Esophagus muscularis mucosa (tissue), 4 donors: ENCODE data around the gene ZC2HC1C. TPM values are rescaled to one million over a fixed set of nuclear protein-coding genes. Genes with fewer than 3 reads are reported as not detected.

Experiments used
- DNase-seq: peaks from one replicate; pipeline ENCODE4 v3.0.0-alpha.2; 2017; ENCODE audit errors: extremely low spot score
- H3K27ac ChIP-seq, 4 donors: fragments of 200-600 bp; sonication (generic); replicated peaks in 1 of 4; 1 replicate in 3 of 4; 2 replicates in 1 of 4; pipeline ENCODE4 v1.5.1; 2016 to 2019; ENCODE audit warnings: mild to moderate bottlenecking in 1 of 4
- H3K27me3 ChIP-seq, 4 donors: fragments of 200-600 bp; sonication (generic); one replicate each; pipeline versions ENCODE4 v1.5.1 to v1.6.0; 2016 to 2019
- H3K36me3 ChIP-seq, 4 donors: fragments of 200-600 bp; sonication (generic); one replicate each; pipeline ENCODE4 v1.5.1; 2016 to 2019
- H3K4me1 ChIP-seq, 4 donors: fragments of 200-600 bp; sonication (generic); one replicate each; pipeline ENCODE4 v1.5.1; 2016 to 2019
- H3K4me3 ChIP-seq, 4 donors: fragments of 200-600 bp; sonication (generic); 1 replicate in 2 of 4; 2 replicates in 2 of 4; pipeline ENCODE4 v1.5.1; 2016 to 2019; ENCODE audit warnings: mild to moderate bottlenecking in 4 of 4, moderate library complexity in 1 of 4
- H3K9me3 ChIP-seq, 4 donors: fragments of 200-600 bp; sonication (generic); 1 replicate in 3 of 4; 2 replicates in 1 of 4; pipeline ENCODE4 v1.5.1; 2016 to 2019
- CTCF ChIP-seq, 3 experiments: fragments of 200-600 bp in 2 of 3; fragments of 450-650 bp in 1 of 3; sonication (generic) in 2 of 3; IDR thresholded peaks; one replicate each; pipeline ENCODE4 v1.5.1; 2017 to 2019; ENCODE audit warnings: antibody characterized with exemption in 3 of 3, mild to moderate bottlenecking in 2 of 3, moderate library complexity in 1 of 3
- EP300 ChIP-seq: sonication (generic); formaldehyde crosslinking; IDR thresholded peaks from one replicate; pipeline ENCODE4 v1.6.1; 2017; ENCODE audit warnings: antibody characterized with exemption
- POLR2A ChIP-seq: fragments of 450-650 bp; IDR thresholded peaks from one replicate; pipeline ENCODE4 v1.6.1; 2017; ENCODE audit warnings: antibody characterized with exemption, moderate library complexity, mild to moderate bottlenecking, low read depth
- POLR2AphosphoS5 ChIP-seq, 2 donors: sonication (generic); formaldehyde crosslinking; IDR thresholded peaks; one replicate each; pipeline ENCODE4 v1.6.1; 2017; ENCODE audit warnings: antibody characterized with exemption in 2 of 2
- WGBS: methylation state at CpG from one replicate; pipeline ENCODE4 v1.1.5; 2018; 5-methylcytosine and 5-hydroxymethylcytosine counted together
- intact Hi-C: fragments of 100-400 bp; cut with DNase I; formaldehyde crosslinking; loops from one replicate; pipeline ENCODE4 v1.15.1; 2023
- total RNA-seq, 4 donors: library from RNA; depleted of rRNA; stranded (reverse); fragments of >200 nt; gene quantifications; one replicate each; pipeline versions ENCODE4 v1.1.0 to v1.2.1, GENCODE V29; 2016

Gene ZC2HC1C
- total RNA-seq, 4 donors from 2014 or later = 4.3 to 7.1 (median 5.9) TPM

DNA sequence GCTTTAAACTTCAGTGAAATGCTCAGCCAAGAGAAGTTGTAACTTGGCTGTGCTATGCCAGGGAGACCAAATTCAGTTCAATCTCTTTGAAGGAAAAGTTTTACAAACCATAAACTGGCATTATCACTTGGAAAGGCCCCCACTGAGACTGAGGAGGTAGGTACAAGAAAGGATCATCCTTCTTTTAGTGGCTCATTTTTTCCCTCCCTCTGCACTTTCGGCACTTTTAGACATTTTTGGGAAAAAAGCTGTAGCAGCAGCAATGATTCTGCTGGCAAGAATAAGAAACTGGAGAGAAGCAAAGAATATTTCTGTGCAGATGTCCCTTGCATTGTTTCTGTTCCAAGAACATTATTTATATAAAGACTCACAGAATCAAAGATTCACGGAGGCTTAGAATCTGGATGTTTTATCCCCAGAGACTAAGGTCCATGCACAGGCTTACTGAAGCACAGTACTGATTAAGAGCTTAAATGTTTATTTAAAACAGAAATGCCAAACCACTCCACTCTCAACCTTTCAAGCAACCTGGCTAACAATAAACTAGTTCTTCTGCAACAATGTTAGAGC is 12.3 kb downstream of the ZC2HC1C start:
- intact Hi-C loops = loop anchor here (10.0 kb wide), 2 partner anchors 77 to 167 kb away; partner anchors contain the start of gene EIF2B2
- TF ChIP-seq POLR2A (no peak), CTCF (IDR thresholded peaks at IDR 0.05) (no peak), EP300 (no peak), POLR2AphosphoS5 (IDR thresholded peaks at IDR 0.05) (no peak)
- Histone ChIP-seq H3K4me3 (no peak overlapping the region), H3K9me3 (no peaks in the 10 kb centered on the region), H3K36me3 (peaks cover 29 to 57% (median 42%) of the 10 kb centered on the region in 4 donors), H3K27me3 (no peaks in the 10 kb centered on the region), H3K4me1 (peaks cover 0 to 26% (median 26%) of the 10 kb centered on the region in 4 donors), H3K27ac (peak overlapping the region; percentile 33 to 73 (median 62))
- no peak for DNase-seq
- 41% methylated on average over 2 of the region's 2 CpGs for WGBS

- 90% methylated on average over 1 of the region's 1 CpG for whole genome bisulfite sequencing
- no peak overlapping the region for H3K27ac ChIP-seq
- DNase-seq = no peak
- no peaks in the 10 kb centered on the region for H3K27me3 ChIP-seq
- peaks cover 0 to 28% (median 27%) of the 10 kb centered on the region in 4 donors for H3K4me1 ChIP-seq
- intact Hi-C loops = loop anchor here (10.0 kb wide), 2 partner anchors 78 to 168 kb away; partner anchors contain the start of gene EIF2B2
- no peaks in the 10 kb centered on the region for H3K9me3 ChIP-seq
- TF ChIP-seq POLR2AphosphoS5 (IDR thresholded peaks at IDR 0.05) = no peak
- TF ChIP-seq CTCF (IDR thresholded peaks at IDR 0.05) = no peak
- no peak for TF ChIP-seq EP300
- TF ChIP-seq POLR2A = no peak
- H3K36me3 ChIP-seq = peaks cover 44 to 72% (median 54%) of the 10 kb centered on the region in 4 donors
- H3K4me3 ChIP-seq = no peak overlapping the region
Measured at GRCh38 chr14:75083271-75083670, 13.8 kb downstream of the ZC2HC1C start.

- 66% methylated on average over 5 of the region's 5 CpGs for WGBS
- intact Hi-C loops = loop anchor here (10.0 kb wide), 2 partner anchors 80 to 170 kb away; partner anchors contain the start of gene EIF2B2
Measured at GRCh38 chr14:75084513-75084912, 15.1 kb downstream of the ZC2HC1C start.

GRCh38 chr14:75088153-75088552 is 18.7 kb downstream of the ZC2HC1C start:
- Histone ChIP-seq H3K36me3 (peaks cover 60 to 98% (median 96%) of the 10 kb centered on the region in 4 donors), H3K27ac (no peak overlapping the region), H3K4me3 (no peak overlapping the region), H3K27me3 (no peaks in the 10 kb centered on the region), H3K9me3 (no peaks in the 10 kb centered on the region), H3K4me1 (peaks cover 0 to 5% (median 2%) of the 10 kb centered on the region in 4 donors)
- WGBS = 60% methylated on average over 2 of the region's 2 CpGs
- TF ChIP-seq EP300 = no peak
- TF ChIP-seq CTCF (IDR thresholded peaks at IDR 0.05) = no peak
- TF ChIP-seq POLR2A = no peak
- TF ChIP-seq POLR2AphosphoS5 (IDR thresholded peaks at IDR 0.05) = no peak
- intact Hi-C loops = loop anchor here (2.0 to 10.0 kb wide), 3 partner anchors 83 to 173 kb away; partner anchors contain the start of gene EIF2B2
- no peak for DNase-seq

More at GRCh38 chr14:75084513-75084912, 15.1 kb downstream of the ZC2HC1C start:
- Histone ChIP-seq H3K27ac (no peak overlapping the region), H3K4me3 (no peak overlapping the region), H3K9me3 (no peaks in the 10 kb centered on the region), H3K36me3 (peaks cover 45 to 84% (median 66%) of the 10 kb centered on the region in 4 donors), H3K27me3 (no peaks in the 10 kb centered on the region), H3K4me1 (peaks cover 0 to 31% (median 28%) of the 10 kb centered on the region in 4 donors)
- TF ChIP-seq EP300 (no peak), CTCF (IDR thresholded peaks at IDR 0.05) (peak in 2 of 3 experiments; percentile 4 to 12), POLR2A (no peak)
- DNase-seq = no peak
